HepG2 (cell line): ENCODE measurements around the gene LARP1. TPM values are rescaled to one million over a fixed set of nuclear protein-coding genes. Genes with fewer than 3 reads are reported as not detected.

Experiments
- AKNA ChIP-seq: sonication (generic); formaldehyde crosslinking; IDR thresholded peaks from 2 replicates; pipeline ENCODE4 v1.4.0; 2020; ENCODE audit warnings: missing genetic modification reagents, borderline replicate concordance
- BRF2 ChIP-seq: sonication (generic); formaldehyde crosslinking; IDR thresholded peaks from 2 replicates; pipeline ENCODE4 v1.8.1; 2022; ENCODE audit warnings: mild to moderate bottlenecking, missing genetic modification reagents
- CAMTA2 ChIP-seq: sonication (generic); formaldehyde crosslinking; IDR thresholded peaks from 2 replicates; pipeline ENCODE4 v1.4.0; 2020; ENCODE audit warnings: mild to moderate bottlenecking, missing genetic modification reagents, borderline replicate concordance
- CHD2 ChIP-seq: IDR thresholded peaks from 2 replicates; pipeline ENCODE4 v1.6.1; 2011; ENCODE audit warnings: low read depth, low read length, improper control_type of control experiment
- CREM ChIP-seq, 2 experiments: sonication (generic) in 1 of 2; formaldehyde crosslinking in 1 of 2; IDR thresholded peaks; 2 replicates each; pipeline versions ENCODE4 v1.4.0 to v1.6.1; 2016 to 2020; ENCODE audit warnings: antibody characterized with exemption in 1 of 2, mild to moderate bottlenecking in 1 of 2, missing genetic modification reagents in 1 of 2
- EEA1 ChIP-seq: sonication (generic); formaldehyde crosslinking; IDR thresholded peaks from 2 replicates; pipeline ENCODE4 v1.5.1; 2020; ENCODE audit warnings: mild to moderate bottlenecking, missing genetic modification reagents, borderline replicate concordance
- EHMT2 ChIP-seq: fragments of 200-600 bp; sonication (generic); IDR thresholded peaks from 2 replicates; pipeline ENCODE4 v1.7.0; 2017; ENCODE audit warnings: antibody characterized with exemption, low read depth, low read length, borderline replicate concordance
- ISL2 ChIP-seq: sonication (generic); formaldehyde crosslinking; IDR thresholded peaks from 2 replicates; pipeline ENCODE4 v1.5.0; 2020; ENCODE audit warnings: missing genetic modification reagents
- MLX ChIP-seq: IDR thresholded peaks from 2 replicates; pipeline ENCODE4 v1.6.1; 2016
- SAFB2 ChIP-seq: sonication (generic); formaldehyde crosslinking; IDR thresholded peaks from 2 replicates; pipeline ENCODE4 v1.5.1; 2020; ENCODE audit warnings: missing genetic modification reagents, low read depth, mild to moderate bottlenecking, borderline replicate concordance
- SIX4 ChIP-seq: sonication (generic); formaldehyde crosslinking; IDR thresholded peaks from 2 replicates; pipeline ENCODE4 v1.4.0; 2020; ENCODE audit warnings: missing genetic modification reagents
- SPEN ChIP-seq: sonication (generic); formaldehyde crosslinking; IDR thresholded peaks from 2 replicates; pipeline ENCODE4 v1.5.1; 2020; ENCODE audit warnings: low read depth, mild to moderate bottlenecking, missing genetic modification reagents
- ZFAT ChIP-seq: sonication (generic); formaldehyde crosslinking; conservative IDR thresholded peaks from 2 replicates; pipeline ENCODE4 v1.8.1; 2023; ENCODE audit warnings: missing genetic modification reagents, inconsistent platforms
- ZNF263 ChIP-seq: sonication (generic); formaldehyde crosslinking; IDR thresholded peaks from 2 replicates; pipeline ENCODE4 v1.4.0; 2020; ENCODE audit warnings: missing genetic modification reagents
- ZNF550 ChIP-seq: sonication (generic); formaldehyde crosslinking; IDR thresholded peaks from 2 replicates; pipeline ENCODE4 v1.4.0; 2020; ENCODE audit warnings: mild to moderate bottlenecking, missing genetic modification reagents, borderline replicate concordance
- ZNF724P ChIP-seq: sonication (generic); formaldehyde crosslinking; IDR thresholded peaks from 2 replicates; pipeline ENCODE4 v1.8.0; 2022; ENCODE audit warnings: missing genetic modification reagents, borderline replicate concordance
- ZNF841 ChIP-seq: sonication (generic); formaldehyde crosslinking; IDR thresholded peaks from 2 replicates; pipeline ENCODE4 v1.8.1; 2023; ENCODE audit warnings: missing genetic modification reagents, borderline replicate concordance
- polyA plus RNA-seq, 8 experiments: library from polyadenylated mRNA; depleted of rRNA in 3 of 8; stranded (reverse) in 7 of 8; unstranded in 1 of 8; fragments of >200 nt; fragmentation: Illumina TruSeq in 4 of 8; extraction: Trizol in 4 of 8; gene quantifications; 2 replicates each; pipeline versions ENCODE4 v1.2.1 to v1.2.3, GENCODE V29; 2011 to 2016; ENCODE audit warnings: low read depth in 4 of 8, missing spikeins in 1 of 8, mixed read lengths in 1 of 8; ENCODE audit not compliant: insufficient read depth in 1 of 8
- total RNA-seq, 5 experiments: library from RNA; depleted of rRNA; stranded (reverse); fragments of >200 nt; fragmentation: Illumina TruSeq; extraction: Trizol; gene quantifications; 2 replicates each; pipeline ENCODE4 v1.2.3, GENCODE V29; 2016; ENCODE audit warnings: low read depth in 1 of 5
- TF ChIP-seq, protein P1 (sequence below): sonication (generic); formaldehyde crosslinking; IDR thresholded peaks from 2 replicates; pipeline ENCODE4 v1.5.0; 2020; ENCODE audit warnings: mild to moderate bottlenecking, missing genetic modification reagents

The LARP1 gene
- total and polyA plus RNA-seq, 2 of the 13 experiments (the other 11 are each of a cell fraction or from before 2014, with no cell fraction given), result 45.2 to 61.4 TPM

DNA sequence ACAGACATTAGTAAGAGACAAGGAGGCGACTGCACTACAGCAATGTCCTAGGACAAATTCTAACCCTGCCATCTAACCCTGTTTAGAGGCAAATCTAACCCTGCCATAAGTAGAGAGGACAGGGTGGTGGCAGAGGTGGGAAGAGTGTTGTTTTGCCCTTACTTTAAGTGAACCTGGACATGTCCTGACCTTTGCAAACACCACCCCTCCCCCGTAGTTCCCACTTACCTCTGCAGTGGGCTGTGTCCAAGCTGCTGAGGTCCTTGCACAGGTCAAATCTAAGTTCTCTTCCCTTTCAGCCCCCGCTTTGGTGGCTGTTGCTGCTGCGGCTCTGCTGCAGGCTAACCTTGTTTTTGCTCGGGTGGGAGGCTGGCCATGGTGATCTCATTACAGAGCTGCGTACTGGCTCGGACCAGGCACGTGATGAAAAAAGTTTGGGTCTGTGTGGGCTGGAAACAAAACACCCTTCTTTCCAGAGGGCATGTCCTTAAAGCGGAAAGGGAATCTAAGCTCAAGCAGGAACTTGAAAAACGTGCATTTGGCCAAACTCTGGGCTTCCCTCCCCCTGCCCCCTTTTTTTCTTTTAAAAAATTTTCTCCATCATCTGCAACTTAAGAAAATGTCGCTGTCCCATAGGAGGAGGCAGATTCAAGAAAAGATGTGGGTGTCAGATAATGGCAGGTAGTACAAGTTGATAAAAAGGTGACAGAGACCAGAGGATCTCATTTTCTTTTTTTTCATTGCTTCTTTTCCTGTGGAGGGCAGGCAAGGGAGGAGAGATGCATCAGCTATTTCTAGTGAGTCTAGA is 95.3 kb downstream of the LARP1 start, which contains the start of gene FAXDC2 (continued):
- TF ChIP-seq AKNA (CRISPR knock-in tag) (no peak), CHD2 (no peak), EEA1 (CRISPR knock-in tag) (no peak), ZFAT (CRISPR knock-in tag) (no peak), EHMT2 (no peak), SPEN (no peak), ISL2 (CRISPR knock-in tag) (no peak), ZNF724P (CRISPR knock-in tag) (no peak), SIX4 (CRISPR knock-in tag) (0 out of 2 replicates have a peak, but pooled peaks have one; percentile 49), ZNF841 (CRISPR knock-in tag) (no peak), CAMTA2 (CRISPR knock-in tag) (no peak), SAFB2 (CRISPR knock-in tag) (no peak), ZNF550 (CRISPR knock-in tag) (no peak), ZNF263 (CRISPR knock-in tag) (no peak), BRF2 (no peak), CREM (IDR thresholded peaks at IDR 0.05) (no peak), CREM (CRISPR knock-in tag; IDR thresholded peaks at IDR 0.05) (no peak), MLX (CRISPR knock-in tag) (no peak)
- TF ChIP-seq, protein P1, sequence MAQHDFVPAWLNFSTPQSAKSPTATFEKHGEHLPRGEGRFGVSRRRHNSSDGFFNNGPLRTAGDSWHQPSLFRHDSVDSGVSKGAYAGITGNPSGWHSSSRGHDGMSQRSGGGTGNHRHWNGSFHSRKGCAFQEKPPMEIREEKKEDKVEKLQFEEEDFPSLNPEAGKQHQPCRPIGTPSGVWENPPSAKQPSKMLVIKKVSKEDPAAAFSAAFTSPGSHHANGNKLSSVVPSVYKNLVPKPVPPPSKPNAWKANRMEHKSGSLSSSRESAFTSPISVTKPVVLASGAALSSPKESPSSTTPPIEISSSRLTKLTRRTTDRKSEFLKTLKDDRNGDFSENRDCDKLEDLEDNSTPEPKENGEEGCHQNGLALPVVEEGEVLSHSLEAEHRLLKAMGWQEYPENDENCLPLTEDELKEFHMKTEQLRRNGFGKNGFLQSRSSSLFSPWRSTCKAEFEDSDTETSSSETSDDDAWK, result no peak
